GM18519 (cell line): ENCODE measurements around the gene GARIN5B.

ENCODE experiments used
- ATAC-seq: cut with Tn5 transposase; IDR thresholded peaks from one replicate; pipeline ENCODE4 v1.9.1; 2021; ENCODE audit warnings: mild to moderate bottlenecking, moderate library complexity; ENCODE audit not compliant: unreplicated experiment, low FRiP score

GARIN5B gene

DNA sequence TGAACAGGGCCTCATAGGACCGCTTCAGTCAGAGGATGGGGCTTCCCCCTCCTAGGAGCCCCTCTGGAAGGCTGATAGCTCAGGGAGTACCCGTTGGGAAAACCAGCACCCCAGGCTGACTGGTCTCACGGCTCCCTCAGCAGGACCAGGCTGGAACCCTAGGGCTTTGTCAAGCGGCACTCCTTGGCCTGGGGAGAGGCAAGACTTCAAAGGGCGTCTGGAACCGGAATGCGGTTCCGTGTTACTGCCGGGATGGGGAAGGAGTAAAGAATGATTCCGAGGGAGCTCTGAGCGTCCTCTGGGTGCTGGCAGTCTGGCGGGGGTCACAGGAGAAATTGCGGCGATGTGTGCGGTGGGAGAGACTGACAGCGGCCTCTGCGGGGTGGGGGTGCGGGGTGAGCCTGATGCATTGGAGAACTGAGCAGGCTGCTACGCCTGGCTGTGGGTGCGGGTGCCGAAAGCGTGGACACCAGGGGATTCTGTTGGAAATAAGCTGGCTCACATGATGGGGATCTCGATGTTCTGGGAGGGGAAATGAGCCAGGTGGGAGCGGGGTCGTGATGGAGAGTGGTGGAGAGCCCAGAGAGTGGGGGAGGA is 10.4 kb downstream of the GARIN5B start:
- ATAC-seq, result no peak

- no peak for ATAC-seq
Measured at GRCh38 chr19:55352040-55352439, 11.0 kb downstream of the GARIN5B start.

DNA sequence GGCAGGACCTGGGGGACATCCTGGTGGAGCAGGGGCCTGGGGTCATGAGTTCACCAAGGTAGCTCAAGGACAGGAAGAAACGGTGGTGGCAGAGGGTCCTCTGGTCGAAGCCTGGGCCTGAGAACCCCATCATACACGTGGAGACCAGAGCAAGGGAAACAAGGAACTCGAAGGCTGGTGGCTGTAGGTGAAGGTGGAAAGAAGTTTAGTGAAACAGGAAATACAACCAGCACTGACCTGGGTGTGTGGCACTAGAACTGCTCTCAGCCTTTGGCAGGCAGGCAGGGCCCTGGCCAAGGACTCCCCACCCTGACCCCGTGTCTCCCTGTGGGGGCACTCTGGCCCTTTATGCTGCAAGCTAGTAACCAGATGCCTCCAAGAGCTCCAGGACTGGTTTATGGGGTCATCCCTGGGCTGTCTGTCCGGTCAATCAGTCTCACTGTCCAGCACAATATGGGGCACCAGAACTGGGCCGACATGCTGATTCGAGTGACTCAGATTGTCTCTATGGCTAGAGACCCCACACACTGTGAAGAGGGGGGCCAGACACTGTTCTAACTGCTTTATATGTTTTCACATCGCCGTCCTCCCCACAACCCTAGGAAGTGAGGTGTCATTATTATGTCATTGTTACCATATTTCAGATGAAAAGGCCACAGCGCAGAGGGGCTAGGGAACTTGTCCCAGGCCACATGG is 12.3 kb downstream of the GARIN5B start:
- ATAC-seq, result no peak

GRCh38 chr19:55348317-55349034 is 14.6 kb downstream of the GARIN5B start:
- no peak for ATAC-seq

- ATAC-seq, result no peak
Measured at GRCh38 chr19:55347442-55348009, 15.5 kb downstream of the GARIN5B start.

GRCh38 chr19:55346725-55347441 is 16.2 kb downstream of the GARIN5B start:
- no peak for ATAC-seq

DNA sequence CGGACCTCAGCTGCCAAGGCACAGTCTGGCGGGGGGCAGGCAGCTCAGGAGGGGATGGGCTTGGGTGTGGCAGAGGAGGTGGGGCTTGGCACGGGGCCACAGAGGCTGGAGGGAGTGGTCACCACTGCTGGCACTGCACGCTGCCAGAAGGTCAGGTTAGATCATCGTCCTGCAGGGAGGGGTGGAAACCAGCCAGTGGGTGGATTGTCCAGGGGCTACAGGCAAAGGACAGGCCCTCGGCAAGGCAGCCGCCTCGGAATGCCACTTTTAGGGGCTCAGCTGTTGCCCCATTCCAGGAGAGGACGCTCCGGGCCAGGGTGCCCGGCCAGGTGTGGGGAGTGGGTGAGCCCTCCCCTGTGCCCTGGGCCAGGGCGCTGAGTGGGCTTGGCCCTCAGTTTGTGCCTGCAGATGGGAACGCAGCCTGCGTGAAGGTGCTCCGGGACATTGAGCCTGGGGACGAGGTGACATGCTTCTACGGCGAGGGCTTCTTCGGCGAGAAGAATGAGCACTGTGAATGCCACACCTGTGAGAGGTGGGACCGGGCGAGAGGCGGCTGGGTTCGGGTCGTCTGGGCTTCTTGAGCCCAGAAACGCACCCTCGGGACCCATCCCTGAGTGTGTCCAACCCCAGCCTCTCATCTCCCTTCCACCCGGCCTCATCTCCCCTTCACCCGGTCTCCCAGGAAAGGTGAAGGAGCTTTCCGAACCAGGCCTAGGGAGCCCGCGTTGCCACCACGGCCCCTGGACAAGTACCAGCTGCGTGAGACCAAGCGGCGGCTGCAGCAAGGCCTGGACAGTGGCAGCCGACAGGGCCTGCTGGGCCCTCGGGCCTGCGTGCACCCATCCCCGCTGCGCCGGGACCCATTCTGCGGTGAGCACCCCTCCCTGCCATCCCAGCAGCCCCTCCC is 17.0 kb downstream of the GARIN5B start:
- ATAC-seq, result no peak

- ATAC-seq, result no peak
Measured at GRCh38 chr19:55345101-55345817, 17.8 kb downstream of the GARIN5B start.

- ATAC-seq, result no peak
Measured at GRCh38 chr19:55344444-55344843, 18.6 kb downstream of the GARIN5B start.

GRCh38 chr19:55341595-55342531 is 21.2 kb downstream of the GARIN5B start:
- ATAC-seq, result no peak

DNA sequence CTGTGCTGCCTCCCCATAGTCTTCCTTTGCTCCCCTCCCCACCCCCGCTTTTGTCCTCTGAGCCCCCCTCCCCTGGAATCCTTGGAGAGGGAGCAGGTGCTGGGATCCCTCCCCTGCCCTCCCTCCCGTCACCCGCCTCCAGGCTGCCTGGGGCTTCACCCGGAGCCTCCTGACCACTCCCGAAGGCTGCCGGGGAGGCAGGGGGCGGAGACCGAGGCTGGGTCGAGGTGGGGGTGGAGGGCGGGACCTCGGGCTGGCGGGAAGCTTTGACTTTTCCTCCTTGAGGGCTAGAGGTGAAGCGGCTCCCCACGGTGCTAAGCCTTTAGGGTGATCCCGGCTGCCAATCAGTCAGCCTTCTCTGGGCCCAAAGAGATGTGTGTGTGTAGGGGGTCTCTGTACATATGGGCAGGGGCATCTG is 21.9 kb downstream of the GARIN5B start:
- no peak for ATAC-seq

DNA sequence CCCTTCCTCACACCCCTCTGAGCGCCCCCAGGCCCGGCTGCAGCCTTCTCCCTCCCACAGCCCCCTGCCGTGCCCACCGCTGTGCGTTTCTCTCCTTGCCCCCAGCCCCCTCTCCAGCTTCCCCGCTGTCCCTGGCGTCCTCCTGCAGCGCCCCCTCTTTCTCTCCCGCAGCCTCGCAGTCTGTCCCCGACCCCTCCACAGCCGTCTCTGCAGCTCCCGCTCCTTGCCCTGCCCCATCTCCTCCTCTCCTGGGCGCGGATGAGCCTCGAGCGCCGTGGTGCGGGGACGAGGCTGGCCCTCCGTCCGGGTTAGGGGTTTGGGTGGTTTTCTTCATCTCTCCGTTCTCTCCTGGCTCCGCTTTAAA is 22.3 kb downstream of the GARIN5B start:
- no peak for ATAC-seq

DNA sequence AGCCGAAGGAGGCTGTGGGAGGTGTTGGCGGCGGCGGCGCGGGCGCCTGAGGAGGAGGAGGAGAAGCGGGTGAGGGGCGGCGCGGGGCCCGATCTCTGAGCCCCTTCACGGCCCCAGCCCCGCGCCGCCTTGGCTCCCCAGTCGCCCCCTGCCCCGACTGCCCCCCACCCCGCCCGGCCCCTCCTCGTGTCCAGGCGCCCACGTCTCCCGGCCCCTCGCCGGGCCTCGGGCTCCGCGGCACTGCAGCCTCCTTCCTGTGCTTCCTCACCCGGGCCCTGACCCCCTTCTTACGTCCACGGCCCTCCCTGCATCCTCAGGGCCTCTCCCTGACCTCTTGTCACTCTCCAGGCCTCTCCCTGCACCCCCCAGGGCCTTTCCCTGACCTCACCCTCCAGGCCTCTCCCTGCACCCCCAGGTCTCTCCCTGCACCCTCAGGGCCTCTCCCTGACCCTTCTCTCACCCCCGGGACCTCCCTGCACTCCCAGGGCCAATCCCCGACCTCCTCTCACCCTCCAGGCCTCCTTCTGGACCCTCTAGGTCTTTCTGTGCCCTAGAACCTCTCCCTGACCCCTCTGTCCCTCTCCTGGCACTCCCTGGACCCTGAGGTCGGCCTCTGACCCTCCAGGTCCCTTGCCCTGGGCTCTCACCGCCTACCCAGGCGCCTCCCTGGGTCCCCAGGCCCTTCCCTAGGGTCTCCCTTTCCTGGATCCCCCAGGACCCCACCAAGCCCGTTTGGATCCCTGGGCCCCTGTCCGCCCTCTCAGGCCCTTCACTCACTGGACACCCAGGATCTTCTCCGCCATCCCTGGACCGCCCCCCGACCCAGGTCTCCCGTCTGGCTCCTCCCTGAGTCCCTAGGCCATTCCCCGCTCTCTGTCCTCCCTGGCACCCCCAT is 22.9 kb downstream of the GARIN5B start:
- no peak for ATAC-seq

DNA sequence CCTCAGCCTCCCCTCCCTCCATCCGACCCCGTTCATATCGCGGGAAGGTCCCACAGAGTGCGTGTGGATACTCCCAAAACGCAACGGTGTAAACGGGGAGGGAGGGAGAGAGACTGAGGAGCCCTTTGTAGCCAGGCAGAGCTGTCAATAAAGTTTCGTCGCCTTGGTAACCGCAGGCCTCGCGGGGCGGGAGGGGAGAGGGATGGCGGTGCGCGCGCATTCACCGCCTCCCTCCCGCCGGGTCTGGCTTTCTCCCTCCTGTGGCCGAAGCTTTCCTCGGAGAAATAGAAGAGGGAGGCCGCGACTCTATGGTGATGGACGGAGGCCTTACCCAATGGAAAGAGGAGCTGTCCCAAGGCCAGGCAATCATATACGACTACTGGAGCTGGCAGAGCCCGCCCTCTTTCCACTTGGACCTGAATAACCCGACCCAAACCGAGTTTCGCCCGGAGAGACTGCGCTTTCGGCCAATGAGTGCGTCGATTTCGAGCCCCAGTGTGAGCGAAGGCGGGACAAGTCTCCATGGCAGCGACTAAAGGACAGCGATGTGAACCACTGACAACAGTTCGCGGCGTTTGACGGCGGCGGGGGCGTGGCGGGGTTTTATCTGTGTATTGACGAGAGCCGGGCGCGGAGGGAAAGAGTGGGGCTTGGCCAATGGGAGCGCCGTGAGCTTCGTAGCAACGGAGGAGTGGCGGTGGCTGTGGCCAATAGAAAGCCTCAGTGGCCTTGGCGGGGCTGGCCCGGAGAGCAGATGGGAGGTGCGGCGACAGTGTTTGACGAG is 23.8 kb downstream of the GARIN5B start, which contains the start of gene KMT5C:
TSS of gene KMT5C (plus strand) at position 772 of the 784 bp plus-strand sequence. CDS start 2,061 bp downstream, outside the sequence.
- ATAC-seq, result peak; percentile 69

DNA sequence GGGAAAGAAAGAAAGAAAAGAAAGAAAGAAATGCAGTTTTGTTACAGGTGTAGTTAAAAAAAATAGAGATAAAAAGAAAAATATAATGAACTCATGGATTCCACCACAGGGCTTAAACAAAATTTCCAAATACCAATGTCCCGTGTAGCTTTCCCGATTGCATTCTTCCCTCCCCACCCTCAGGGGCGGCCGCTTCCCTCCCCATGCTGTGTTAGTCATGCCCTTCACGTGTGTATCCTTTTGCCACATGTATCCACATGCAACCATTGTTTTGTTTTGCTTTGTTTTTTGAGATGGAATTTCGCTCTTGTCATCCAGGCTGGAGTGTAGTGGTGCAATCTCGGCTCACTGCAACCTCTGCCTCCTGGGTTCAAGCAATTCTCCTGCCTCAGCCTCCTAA is 27.0 kb downstream of the GARIN5B start:
- no peak for ATAC-seq

GRCh38 chr19:55333870-55334269 is 29.2 kb downstream of the GARIN5B start:
- no peak for ATAC-seq
